HG03135 (cell line): ENCODE measurements around the gene SELENOM.

Source experiments
- ATAC-seq: cut with Tn5 transposase; IDR thresholded peaks from one replicate; pipeline ENCODE4 v1.9.1; 2021; ENCODE audit warnings: mild to moderate bottlenecking, moderate library complexity; ENCODE audit not compliant: unreplicated experiment

SELENOM gene

GRCh38 chr22:31093086-31093850 is 14.1 kb downstream of the SELENOM start:
- ATAC-seq, result no peak

- ATAC-seq, result no peak
Observed at GRCh38 chr22:31092161-31092560, 15.2 kb downstream of the SELENOM start.

GRCh38 chr22:31091106-31091975 is 16.0 kb downstream of the SELENOM start:
- no peak for ATAC-seq

GRCh38 chr22:31090217-31091085 is 16.9 kb downstream of the SELENOM start:
- no peak for ATAC-seq

GRCh38 chr22:31089160-31090100 is 17.9 kb downstream of the SELENOM start:
- ATAC-seq, result no peak

GRCh38 chr22:31088233-31088986 is 19.0 kb downstream of the SELENOM start:
- no peak for ATAC-seq

- no peak for ATAC-seq
Observed at GRCh38 chr22:31087744-31088215, 19.6 kb downstream of the SELENOM start.

- no peak for ATAC-seq
Observed at GRCh38 chr22:31086703-31087330, 20.6 kb downstream of the SELENOM start.

GRCh38 chr22:31085928-31086327 is 21.4 kb downstream of the SELENOM start:
- no peak for ATAC-seq

GRCh38 chr22:31085493-31085824 is 21.9 kb downstream of the SELENOM start:
- no peak for ATAC-seq

- ATAC-seq, result peak; percentile 53
Observed at GRCh38 chr22:31084811-31085492, 22.4 kb downstream of the SELENOM start.

GRCh38 chr22:31083923-31084810 is 23.2 kb downstream of the SELENOM start:
- no peak for ATAC-seq

- no peak for ATAC-seq
Observed at GRCh38 chr22:31083377-31083768, 24.0 kb downstream of the SELENOM start.

GRCh38 chr22:31082606-31083376 is 24.6 kb downstream of the SELENOM start:
- ATAC-seq, result no peak

GRCh38 chr22:31081963-31082605 is 25.3 kb downstream of the SELENOM start:
- no peak for ATAC-seq
